Hepatocyte (in vitro differentiated cells): ENCODE data around the gene STXBP4. TPM values are rescaled to one million over a fixed set of nuclear protein-coding genes. Genes with fewer than 3 reads are reported as not detected.
"Not testable (repeated sequence)": the region's sequence is repeated elsewhere in the genome, so short reads cannot be mapped to it uniquely, and the experiment has no call there.

Experiments used
- DNase-seq: peaks from one replicate; pipeline ENCODE4 v3.0.0-alpha.2; 2016; ENCODE audit warnings: low spot score
- H2AFZ ChIP-seq: fragments of 200-600 bp; sonication (generic); 2 replicates; pipeline ENCODE4 v1.6.0; 2016; ENCODE audit warnings: antibody characterized with exemption, mild to moderate bottlenecking
- H3K27ac ChIP-seq: fragments of 200-600 bp; sonication (generic); 2 replicates; pipeline ENCODE4 v1.5.1; 2016; ENCODE audit warnings: mild to moderate bottlenecking
- H3K27me3 ChIP-seq: fragments of 200-600 bp; sonication (generic); 2 replicates; pipeline ENCODE4 v1.6.1; 2016
- H3K36me3 ChIP-seq: fragments of 200-600 bp; sonication (generic); replicated peaks from 2 replicates; pipeline ENCODE4 v1.5.1; 2016; ENCODE audit warnings: low read depth; ENCODE audit not compliant: insufficient read depth
- H3K4me1 ChIP-seq: fragments of 200-600 bp; sonication (generic); 2 replicates; pipeline ENCODE4 v1.5.1; 2016; ENCODE audit warnings: mild to moderate bottlenecking, moderate library complexity; ENCODE audit not compliant: insufficient read depth
- H3K4me2 ChIP-seq: fragments of 200-600 bp; sonication (generic); 2 replicates; pipeline ENCODE4 v1.6.0; 2016
- H3K4me3 ChIP-seq: fragments of 200-600 bp; sonication (generic); 2 replicates; pipeline ENCODE4 v1.5.1; 2016; ENCODE audit warnings: mild to moderate bottlenecking
- H3K79me2 ChIP-seq: fragments of 200-600 bp; sonication (generic); 2 replicates; pipeline ENCODE4 v1.6.0; 2017; ENCODE audit warnings: mild to moderate bottlenecking
- H3K9me2 ChIP-seq: fragments of 200-600 bp; sonication (generic); replicated peaks from 2 replicates; pipeline ENCODE4 v1.6.0; 2017; ENCODE audit warnings: mild to moderate bottlenecking; ENCODE audit not compliant: insufficient read depth
- H3K9me3 ChIP-seq: fragments of 200-600 bp; sonication (generic); 2 replicates; pipeline ENCODE4 v1.5.1; 2016; ENCODE audit warnings: low read depth, mild to moderate bottlenecking
- H4K20me1 ChIP-seq: fragments of 200-600 bp; sonication (generic); 2 replicates; pipeline ENCODE4 v1.6.0; 2016; ENCODE audit warnings: mild to moderate bottlenecking; ENCODE audit not compliant: insufficient read depth, poor library complexity, severe bottlenecking
- EZH2 ChIP-seq: fragments of 200-600 bp; sonication (generic); IDR thresholded peaks from 2 replicates; pipeline ENCODE4 v1.6.1; 2016; ENCODE audit warnings: antibody characterized with exemption, mild to moderate bottlenecking, borderline replicate concordance
- EZH2phosphoT487 ChIP-seq: fragments of 200-600 bp; sonication (generic); IDR thresholded peaks from one replicate; pipeline ENCODE4 v1.6.1; 2018; ENCODE audit warnings: antibody characterized with exemption, mild to moderate bottlenecking, low read depth, moderate library complexity; ENCODE audit not compliant: unreplicated experiment, severe bottlenecking
- WGBS: methylation state at CpG from one replicate; pipeline ENCODE4 v1.1.6; 2016; ENCODE audit warnings: low lambda C conversion rate; ENCODE audit errors: missing lambda C conversion rate; 5-methylcytosine and 5-hydroxymethylcytosine counted together
- polyA plus RNA-seq: library from polyadenylated mRNA; unstranded; fragments of >200 nt; fragmentation: Nextera tagmentation; extraction: Ambion mirVana; gene quantifications from 2 replicates; pipeline ENCODE4 v1.2.1, GENCODE V29; 2016
- total RNA-seq: library from RNA; depleted of rRNA; stranded (reverse); fragments of >200 nt; gene quantifications from 2 replicates; pipeline ENCODE4 v1.2.3, GENCODE V29; 2014
- TF ChIP-seq, protein P1 (sequence below): fragments of 200-600 bp; sonication (generic); IDR thresholded peaks from 2 replicates; pipeline ENCODE4 v1.5.1; 2016; ENCODE audit warnings: antibody characterized with exemption, mild to moderate bottlenecking; ENCODE audit not compliant: poor library complexity

STXBP4 gene
- total and polyA plus RNA-seq, 2 experiments from 2014 or later = 9.0 to 50.1 TPM

DNA sequence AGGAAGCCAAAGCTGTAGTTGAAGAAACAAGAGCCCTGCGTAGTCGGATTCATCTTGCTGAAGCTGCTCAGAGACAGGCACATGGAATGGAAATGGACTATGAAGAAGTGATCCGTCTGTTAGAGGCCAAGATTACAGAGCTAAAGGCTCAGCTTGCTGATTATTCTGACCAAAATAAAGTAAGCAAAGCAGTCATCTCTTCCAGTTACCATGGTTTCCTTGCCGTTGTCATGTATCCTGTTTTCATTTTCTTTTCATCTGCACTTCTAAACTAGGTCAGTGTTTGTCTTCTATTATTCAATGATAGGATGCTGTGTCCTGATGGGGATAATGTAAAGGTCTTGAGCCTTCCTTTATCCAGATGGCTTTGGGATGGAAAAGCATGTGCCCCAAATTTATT, 104.3 kb downstream of the STXBP4 start:
- H4K20me1 ChIP-seq = no peaks in the 10 kb centered on the region
- no peaks in the 10 kb centered on the region for H3K27me3 ChIP-seq
- H3K9me3 ChIP-seq = no peaks in the 10 kb centered on the region
- no peak overlapping the region for H3K27ac ChIP-seq
- no peak for DNase-seq
- no peaks in the 10 kb centered on the region for H3K4me1 ChIP-seq
- TF ChIP-seq, protein P1, sequence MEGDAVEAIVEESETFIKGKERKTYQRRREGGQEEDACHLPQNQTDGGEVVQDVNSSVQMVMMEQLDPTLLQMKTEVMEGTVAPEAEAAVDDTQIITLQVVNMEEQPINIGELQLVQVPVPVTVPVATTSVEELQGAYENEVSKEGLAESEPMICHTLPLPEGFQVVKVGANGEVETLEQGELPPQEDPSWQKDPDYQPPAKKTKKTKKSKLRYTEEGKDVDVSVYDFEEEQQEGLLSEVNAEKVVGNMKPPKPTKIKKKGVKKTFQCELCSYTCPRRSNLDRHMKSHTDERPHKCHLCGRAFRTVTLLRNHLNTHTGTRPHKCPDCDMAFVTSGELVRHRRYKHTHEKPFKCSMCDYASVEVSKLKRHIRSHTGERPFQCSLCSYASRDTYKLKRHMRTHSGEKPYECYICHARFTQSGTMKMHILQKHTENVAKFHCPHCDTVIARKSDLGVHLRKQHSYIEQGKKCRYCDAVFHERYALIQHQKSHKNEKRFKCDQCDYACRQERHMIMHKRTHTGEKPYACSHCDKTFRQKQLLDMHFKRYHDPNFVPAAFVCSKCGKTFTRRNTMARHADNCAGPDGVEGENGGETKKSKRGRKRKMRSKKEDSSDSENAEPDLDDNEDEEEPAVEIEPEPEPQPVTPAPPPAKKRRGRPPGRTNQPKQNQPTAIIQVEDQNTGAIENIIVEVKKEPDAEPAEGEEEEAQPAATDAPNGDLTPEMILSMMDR = no peak
- no peak for TF ChIP-seq EZH2phosphoT487
- TF ChIP-seq EZH2 = no peak
- H3K4me2 ChIP-seq = no peak overlapping the region
- H3K36me3 ChIP-seq = no peaks in the 10 kb centered on the region
- WGBS = 91% methylated on average over 4 of the region's 4 CpGs
- H3K79me2 ChIP-seq = no peaks in the 10 kb centered on the region
- no peak overlapping the region for H2AFZ ChIP-seq
- H3K9me2 ChIP-seq = no peaks in the 10 kb centered on the region
- H3K4me3 ChIP-seq = no peak overlapping the region

DNA sequence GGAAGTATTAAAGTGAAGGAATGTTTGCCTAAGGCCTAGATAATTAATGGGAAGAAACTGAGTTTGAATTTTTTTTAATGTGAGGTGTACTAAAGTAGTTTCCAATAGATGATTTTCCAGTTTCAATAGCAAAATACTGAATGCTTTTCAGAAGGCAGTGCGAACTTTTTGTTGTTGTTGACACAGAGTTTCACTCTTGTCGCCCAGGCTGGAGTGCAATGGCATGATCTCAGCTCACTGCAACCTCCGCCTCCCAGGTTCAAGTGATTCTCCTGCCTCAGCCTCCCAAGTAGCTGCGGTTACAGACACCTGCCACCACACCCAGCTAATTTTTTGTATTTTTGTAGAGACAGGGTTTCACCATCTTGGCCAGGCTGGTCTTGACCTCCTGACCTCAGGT, 104.9 kb downstream of the STXBP4 start:
- H3K27me3 ChIP-seq, H2AFZ ChIP-seq, H3K4me2 ChIP-seq, H4K20me1 ChIP-seq, H3K9me3 ChIP-seq, H3K79me2 ChIP-seq, H3K4me3 ChIP-seq, H3K4me1 ChIP-seq, DNase-seq, H3K36me3 ChIP-seq, H3K27ac ChIP-seq, H3K9me2 ChIP-seq: not testable (repeated sequence)
- WGBS = 97% methylated on average over 4 of the region's 4 CpGs

DNA sequence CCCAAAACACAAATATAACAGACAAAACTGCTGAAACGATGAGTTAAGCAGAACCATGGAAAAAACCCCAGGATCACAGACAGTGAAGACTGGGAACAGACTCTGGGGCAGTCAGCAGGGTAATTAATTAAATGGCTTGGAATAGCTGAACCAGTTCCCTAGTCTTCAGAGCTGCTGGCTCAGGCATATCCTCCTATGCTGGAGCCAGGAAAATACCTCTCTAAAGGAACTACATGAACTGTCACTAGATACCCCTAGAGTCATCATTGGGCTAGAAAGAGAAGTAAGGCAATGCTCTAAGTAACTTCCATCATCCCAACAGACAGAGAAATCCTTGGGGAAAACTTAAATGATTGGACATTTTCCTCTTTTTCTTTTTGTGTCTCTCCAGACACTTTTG, 113.0 kb downstream of the STXBP4 start:
- Histone ChIP-seq H3K4me2 (no peak overlapping the region), H2AFZ (no peak overlapping the region), H3K9me3 (no peaks in the 10 kb centered on the region), H3K9me2 (no peaks in the 10 kb centered on the region), H4K20me1 (no peaks in the 10 kb centered on the region), H3K36me3 (peaks cover 4% of the 10 kb centered on the region), H3K4me3 (no peak overlapping the region), H3K27me3 (no peaks in the 10 kb centered on the region), H3K79me2 (no peaks in the 10 kb centered on the region), H3K27ac (no peak overlapping the region), H3K4me1 (no peaks in the 10 kb centered on the region)
- DNase-seq = no peak
- TF ChIP-seq, protein P1 = no peak
- TF ChIP-seq EZH2phosphoT487 (no peak), EZH2 (no peak)
- WGBS = 100% methylated on average over 1 of the region's 1 CpG

DNA sequence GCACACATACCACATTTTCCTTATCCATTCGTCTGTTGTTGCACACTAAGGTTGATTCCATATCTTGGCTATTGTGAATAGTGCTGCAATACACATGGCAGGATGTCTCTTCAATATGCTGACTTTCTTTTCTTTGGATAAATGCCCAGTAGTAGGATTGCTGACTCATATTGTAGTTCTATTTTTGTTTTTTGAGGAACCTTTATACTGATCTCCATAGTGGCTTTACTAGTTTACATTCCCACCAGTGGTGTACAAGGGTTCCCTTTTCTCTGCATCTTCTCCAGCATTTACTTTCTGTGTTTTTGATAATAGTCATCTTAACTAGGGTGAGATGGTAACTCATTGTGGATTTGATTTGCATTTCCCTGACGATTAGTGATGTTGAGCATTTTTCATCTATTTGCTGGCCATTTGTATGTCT, 118.1 kb downstream of the STXBP4 start:
- H3K9me3 ChIP-seq = no peaks in the 10 kb centered on the region
- no peak for DNase-seq
- no peak overlapping the region for H3K4me2 ChIP-seq
- WGBS = 98% methylated on average over 2 of the region's 2 CpGs
- H4K20me1 ChIP-seq = no peaks in the 10 kb centered on the region
- no peak overlapping the region for H2AFZ ChIP-seq
- no peaks in the 10 kb centered on the region for H3K9me2 ChIP-seq
- H3K4me1 ChIP-seq = no peaks in the 10 kb centered on the region
- TF ChIP-seq, protein P1 = no peak
- H3K79me2 ChIP-seq = no peaks in the 10 kb centered on the region
- H3K27ac ChIP-seq = no peak overlapping the region
- no peak overlapping the region for H3K4me3 ChIP-seq
- no peaks in the 10 kb centered on the region for H3K27me3 ChIP-seq
- H3K36me3 ChIP-seq = peaks cover 4% of the 10 kb centered on the region
